SK-N-SH treated with all-trans-retinoic acid at 6 μM for 48 hours (cell line): ENCODE measurements around the gene SMAGP.

Experiments
- CSRNP3 ChIP-seq: fragments of 250-450 bp; sonication (Bioruptor Pico); IDR thresholded peaks from 2 replicates; pipeline ENCODE4 v1.5.1; 2021; ENCODE audit warnings: mild to moderate bottlenecking, moderate library complexity
- PPARA ChIP-seq: fragments of 250-450 bp; sonication (Bioruptor Pico); IDR thresholded peaks from 2 replicates; pipeline ENCODE4 v1.5.0; 2020; ENCODE audit warnings: mild to moderate bottlenecking, borderline replicate concordance

GRCh38 chr12:51269174-51270066, 795 bp downstream of the SMAGP start:
- TF ChIP-seq CSRNP3 (no peak), PPARA (CRISPR knock-in tag) (no peak)
